ENCODE data around the gene NPFFR1.
A peak's percentile ranks its signal among the peaks of the same experiment; 100 is the strongest.

Gene NPFFR1
- long read RNA-seq, donor 1: 0 reads
- long read RNA-seq, donor 2: 0 reads
- long read RNA-seq, donor 3: 0 reads
- long read RNA-seq, donor 4: 0 reads
- long read RNA-seq, donor 5: 0 reads
- long read RNA-seq, donor 6: 0 reads
- long read RNA-seq, donor 7: 0 reads
- long read RNA-seq, donor 8: 0 reads

- peak; percentile 48 for DNase-seq
Measured at GRCh38 chr10:70283445-70284399, at the start of gene NPFFR1. NPFFR1 (minus strand) TSS chr10:70284004; CDS start chr10:70283676, 328 bp downstream.

- no peak for DNase-seq
Measured at GRCh38 chr10:70333268-70333667, 49.5 kb upstream of the NPFFR1 start.

GRCh38 chr10:70331486-70332268 lies 47.9 kb upstream of the NPFFR1 start:
- no peak for DNase-seq

GRCh38 chr10:70331160-70331485 lies 47.3 kb upstream of the NPFFR1 start:
- DNase-seq: no peak

GRCh38 chr10:70330671-70331070 lies 46.9 kb upstream of the NPFFR1 start:
- DNase-seq: no peak

GRCh38 chr10:70328967-70329366 lies 45.2 kb upstream of the NPFFR1 start:
- no peak for DNase-seq

GRCh38 chr10:70328018-70328417 lies 44.2 kb upstream of the NPFFR1 start:
- DNase-seq: no peak

- peak; percentile 13 for DNase-seq
Measured at GRCh38 chr10:70324951-70325781, 41.4 kb upstream of the NPFFR1 start.

- DNase-seq: peak; percentile 55
Measured at GRCh38 chr10:70324339-70324861, 40.6 kb upstream of the NPFFR1 start.

- DNase-seq: no peak
Measured at GRCh38 chr10:70323697-70324338, 40.0 kb upstream of the NPFFR1 start.

- DNase-seq: no peak
Measured at GRCh38 chr10:70323138-70323696, 39.4 kb upstream of the NPFFR1 start.

- no peak for DNase-seq
Measured at GRCh38 chr10:70321897-70322890, 38.4 kb upstream of the NPFFR1 start.

- no peak for DNase-seq
Measured at GRCh38 chr10:70321233-70321632, 37.4 kb upstream of the NPFFR1 start.

GRCh38 chr10:70320751-70321150 lies 36.9 kb upstream of the NPFFR1 start:
- DNase-seq: no peak

- no peak for DNase-seq
Measured at GRCh38 chr10:70319824-70320223, 36.0 kb upstream of the NPFFR1 start.

GRCh38 chr10:70319183-70319582 lies 35.4 kb upstream of the NPFFR1 start:
- no peak for DNase-seq

GRCh38 chr10:70317943-70318318 lies 34.1 kb upstream of the NPFFR1 start:
- no peak for DNase-seq

GRCh38 chr10:70317272-70317942 lies 33.6 kb upstream of the NPFFR1 start:
- DNase-seq: no peak

GRCh38 chr10:70315815-70316214 lies 32.0 kb upstream of the NPFFR1 start:
- no peak for DNase-seq
